ENCODE measurements around the gene PTGFRN.
"Not testable (repeated sequence)": the region's sequence is repeated elsewhere in the genome, so short reads cannot be mapped to it uniquely, and the experiment has no call there.

Gene PTGFRN

DNA sequence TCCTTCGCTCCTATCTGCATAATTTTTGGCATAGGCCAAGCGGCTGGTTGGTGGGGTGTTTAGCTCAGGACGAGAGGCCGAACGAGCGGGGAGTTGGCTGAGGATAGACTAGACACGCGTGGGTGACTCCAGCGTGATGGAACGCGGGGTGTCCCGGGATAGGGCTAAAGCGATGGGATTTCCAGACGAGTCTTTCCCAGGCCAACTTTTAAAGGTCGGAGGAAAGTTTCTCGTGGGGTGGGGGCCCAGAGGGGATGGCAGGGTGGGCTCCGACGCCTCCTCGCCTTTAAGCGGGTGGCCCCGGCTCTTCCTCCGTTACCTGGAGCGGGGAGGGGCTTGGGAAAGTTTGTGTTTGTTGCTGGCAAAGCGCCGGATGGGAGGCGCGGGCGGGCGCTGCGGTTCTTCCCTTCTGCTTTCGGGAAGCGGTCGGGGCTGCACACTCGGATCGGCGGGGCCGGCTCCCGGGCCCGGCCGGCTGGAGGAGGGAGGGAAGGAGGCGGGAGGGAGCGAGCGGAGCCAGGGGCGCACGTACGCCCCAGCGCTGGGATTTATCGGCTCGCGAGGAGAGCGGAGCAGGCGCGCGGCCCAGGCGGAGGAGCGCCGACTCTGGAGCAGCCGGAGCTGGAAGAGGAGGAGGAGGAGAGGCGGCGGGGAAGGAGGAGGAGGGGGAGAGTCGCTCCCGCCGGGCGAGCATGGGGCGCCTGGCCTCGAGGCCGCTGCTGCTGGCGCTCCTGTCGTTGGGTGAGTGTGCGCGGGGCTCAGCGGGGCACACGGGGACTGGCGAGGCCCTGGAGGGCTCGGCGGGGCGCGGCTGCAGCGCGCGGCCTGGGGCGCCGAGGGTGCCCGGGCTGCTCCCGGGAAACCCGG is at the start of gene PTGFRN:
Gene PTGFRN, plus strand, starts transcription at position 405 of the 867 bp plus-strand sequence. Its CDS starts 288 bp downstream, at position 693.
- peaks cover 15% of the 10 kb centered on the region for H3K4me1 ChIP-seq (ENCODE audit: insufficient read depth, insufficient read length)
- peak within 1 kb of the TSS; percentile 79 for H3K4me3 ChIP-seq (ENCODE audit: insufficient read length, low read depth)
- peak; percentile 83 for DNase-seq (ENCODE audit: low read depth, low spot score)
- TF ChIP-seq SUZ12 (IDR thresholded peaks at IDR 0.05; ENCODE audit: extremely low read depth, insufficient read depth, insufficient read length) = no peak
- no peak for TF ChIP-seq YY1 (IDR thresholded peaks at IDR 0.05; ENCODE audit: insufficient read depth, insufficient read length)
- TF ChIP-seq ZNF274 (IDR thresholded peaks at IDR 0.05; ENCODE audit: low read depth, low read length) = no peak
- H3K36me3 ChIP-seq (ENCODE audit: insufficient read depth, insufficient read length, low read length) = peaks cover 13% of the 10 kb centered on the region
- H3K9me3 ChIP-seq (ENCODE audit: insufficient read depth, low read length) = no peaks in the 10 kb centered on the region
- peak within 1 kb of the TSS; percentile 89 for H3K9ac ChIP-seq (ENCODE audit: insufficient read length, low read depth)
- H3K27me3 ChIP-seq (ENCODE audit: insufficient read depth, insufficient read length) = no peaks in the 10 kb centered on the region

DNA sequence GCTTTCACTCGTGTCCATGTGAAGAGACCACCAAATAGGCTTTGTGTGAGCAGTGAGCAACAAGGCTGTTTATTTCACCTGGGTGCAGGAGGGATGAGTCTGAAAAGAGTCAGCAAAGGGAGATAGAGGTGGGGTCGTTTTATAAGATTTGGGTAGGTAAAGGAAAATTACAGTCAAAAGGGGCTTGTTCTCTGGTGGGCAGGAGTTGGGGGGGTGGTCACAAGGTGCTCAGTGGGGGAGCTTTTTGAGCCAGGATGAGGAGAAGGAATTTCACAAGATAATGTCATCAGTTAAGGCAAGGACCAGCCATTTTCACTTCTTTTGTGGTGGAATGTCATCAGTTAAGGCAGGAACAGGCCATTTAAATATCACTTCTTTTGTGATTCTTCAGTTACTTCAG is 49.5 kb upstream of the PTGFRN start:
- Histone ChIP-seq H3K4me1 (ENCODE audit: insufficient read depth, insufficient read length) (peaks cover 13% of the 10 kb centered on the region), H3K9me3 (ENCODE audit: insufficient read depth, low read length) (peaks cover 21% of the 10 kb centered on the region; the same call in 1 of the 2 replicates)
- DNase-seq (ENCODE audit: low read depth, low spot score); H3K4me3 ChIP-seq (ENCODE audit: insufficient read length, low read depth); H3K36me3 ChIP-seq (ENCODE audit: insufficient read depth, insufficient read length, low read length); H3K27me3 ChIP-seq (ENCODE audit: insufficient read depth, insufficient read length); H3K9ac ChIP-seq (ENCODE audit: insufficient read length, low read depth): not testable (repeated sequence)

DNA sequence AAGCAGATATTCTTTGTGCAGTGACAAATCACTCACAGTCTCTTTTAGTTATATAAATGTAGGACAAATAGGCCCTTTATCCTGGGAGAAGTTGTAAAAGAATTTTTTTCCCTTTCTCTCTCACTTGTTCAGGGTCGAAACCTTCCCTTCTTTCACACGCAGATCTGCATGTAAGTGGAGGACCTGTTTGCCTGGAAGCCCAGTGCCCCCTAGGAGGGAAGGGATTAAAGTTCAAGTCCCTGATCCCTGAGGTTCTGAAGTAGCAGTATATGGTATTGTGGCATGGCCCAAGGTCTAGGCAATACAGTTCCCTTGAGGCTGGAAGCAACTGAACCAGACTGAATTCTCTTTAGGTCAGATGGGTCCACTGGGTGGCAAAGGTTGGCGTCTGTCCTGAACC is 48.6 kb upstream of the PTGFRN start:
- no peak for TF ChIP-seq ZNF274 (IDR thresholded peaks at IDR 0.05; ENCODE audit: low read depth, low read length)
- no peak for TF ChIP-seq SUZ12 (IDR thresholded peaks at IDR 0.05; ENCODE audit: extremely low read depth, insufficient read depth, insufficient read length)
- peaks cover 5% of the 10 kb centered on the region for H3K27me3 ChIP-seq (ENCODE audit: insufficient read depth, insufficient read length)
- no peaks in the 10 kb centered on the region for H3K36me3 ChIP-seq (ENCODE audit: insufficient read depth, insufficient read length, low read length)
- DNase-seq (ENCODE audit: low read depth, low spot score) = peak; percentile 68
- no peak overlapping the region for H3K9ac ChIP-seq (ENCODE audit: insufficient read length, low read depth)
- H3K9me3 ChIP-seq (ENCODE audit: insufficient read depth, low read length) = peaks cover 28% of the 10 kb centered on the region; the same call in 1 of the 2 replicates
- no peak overlapping the region for H3K4me3 ChIP-seq (ENCODE audit: insufficient read length, low read depth)
- H3K4me1 ChIP-seq (ENCODE audit: insufficient read depth, insufficient read length) = peaks cover 8% of the 10 kb centered on the region

DNA sequence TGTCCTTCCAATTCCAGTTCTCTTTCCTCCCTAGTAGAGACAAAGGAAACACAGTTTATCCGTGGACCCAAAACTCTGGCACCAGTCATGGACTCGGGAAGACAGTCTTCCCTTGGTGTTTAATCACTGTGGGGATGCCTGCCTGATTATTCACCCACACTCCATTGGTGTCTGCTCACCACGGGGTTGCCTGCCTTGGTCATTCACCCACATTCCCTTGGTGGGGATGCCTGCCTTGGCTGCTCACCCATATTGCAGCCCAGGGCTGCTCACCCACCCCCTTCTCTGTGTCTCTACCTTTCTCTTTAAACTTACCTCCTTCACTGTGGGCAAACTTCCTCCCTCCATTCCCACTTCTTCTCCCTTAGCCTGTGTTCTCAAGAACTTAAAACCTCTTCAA is 46.7 kb upstream of the PTGFRN start:
- not testable (repeated sequence) for DNase-seq (ENCODE audit: low read depth, low spot score); H3K27me3 ChIP-seq (ENCODE audit: insufficient read depth, insufficient read length); H3K4me1 ChIP-seq (ENCODE audit: insufficient read depth, insufficient read length); H3K9ac ChIP-seq (ENCODE audit: insufficient read length, low read depth); H3K36me3 ChIP-seq (ENCODE audit: insufficient read depth, insufficient read length, low read length); H3K4me3 ChIP-seq (ENCODE audit: insufficient read length, low read depth)
- peaks cover 43% of the 10 kb centered on the region; the same call in 1 of the 2 replicates for H3K9me3 ChIP-seq (ENCODE audit: insufficient read depth, low read length)

DNA sequence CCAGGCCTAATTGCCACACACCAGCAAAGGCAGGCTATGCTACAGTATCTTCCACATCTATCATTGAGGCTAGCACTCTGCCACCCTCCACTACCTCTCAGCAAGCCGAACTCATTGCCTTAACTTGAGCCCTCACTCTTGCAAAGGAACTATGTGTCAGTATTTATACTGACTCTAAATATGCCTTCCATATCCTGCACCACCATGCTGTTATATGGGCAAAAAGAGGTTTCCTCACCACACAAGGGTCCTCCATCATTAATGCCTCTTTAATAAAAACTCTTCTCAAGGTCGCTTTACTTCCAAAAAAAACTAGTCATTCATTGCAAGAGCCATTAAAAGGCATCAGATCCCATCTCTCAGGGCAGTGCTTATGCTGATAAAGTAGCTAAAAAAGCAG is 43.2 kb upstream of the PTGFRN start:
- not testable (repeated sequence) for H3K36me3 ChIP-seq (ENCODE audit: insufficient read depth, insufficient read length, low read length); H3K4me1 ChIP-seq (ENCODE audit: insufficient read depth, insufficient read length); H3K27me3 ChIP-seq (ENCODE audit: insufficient read depth, insufficient read length); DNase-seq (ENCODE audit: low read depth, low spot score); H3K4me3 ChIP-seq (ENCODE audit: insufficient read length, low read depth); H3K9ac ChIP-seq (ENCODE audit: insufficient read length, low read depth)
- H3K9me3 ChIP-seq (ENCODE audit: insufficient read depth, low read length) = peaks cover 53% of the 10 kb centered on the region; the same call in 1 of the 2 replicates

DNA sequence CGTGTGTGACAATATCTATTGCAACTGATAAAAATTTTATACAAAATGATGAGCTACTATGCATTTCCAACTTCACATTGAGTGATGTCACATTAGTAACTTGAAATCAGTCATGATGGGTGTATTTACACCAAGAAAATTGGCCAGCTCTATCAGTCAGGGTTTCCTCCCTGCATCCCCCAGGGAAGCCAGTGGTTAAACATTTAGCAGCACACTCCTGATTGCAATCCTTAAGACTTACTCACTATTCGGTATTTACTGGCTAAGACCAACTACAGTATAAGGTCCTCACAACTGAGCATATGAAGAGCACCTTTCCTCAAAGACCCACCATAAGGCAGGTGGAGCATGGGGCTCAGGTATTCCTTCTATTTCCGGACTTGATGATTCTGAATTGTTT is 41.3 kb upstream of the PTGFRN start:
- no peaks in the 10 kb centered on the region for H3K4me1 ChIP-seq (ENCODE audit: insufficient read depth, insufficient read length)
- H3K4me3 ChIP-seq (ENCODE audit: insufficient read length, low read depth) = no peak overlapping the region
- H3K27me3 ChIP-seq (ENCODE audit: insufficient read depth, insufficient read length) = no peaks in the 10 kb centered on the region
- TF ChIP-seq ZNF274 (IDR thresholded peaks at IDR 0.05; ENCODE audit: low read depth, low read length) (no peak), YY1 (IDR thresholded peaks at IDR 0.05; ENCODE audit: insufficient read depth, insufficient read length) (no peak), SUZ12 (IDR thresholded peaks at IDR 0.05; ENCODE audit: extremely low read depth, insufficient read depth, insufficient read length) (no peak)
- no peaks in the 10 kb centered on the region for H3K36me3 ChIP-seq (ENCODE audit: insufficient read depth, insufficient read length, low read length)
- peaks cover 47% of the 10 kb centered on the region; the same call in 1 of the 2 replicates for H3K9me3 ChIP-seq (ENCODE audit: insufficient read depth, low read length)
- no peak overlapping the region for H3K9ac ChIP-seq (ENCODE audit: insufficient read length, low read depth)
- no peak for DNase-seq (ENCODE audit: low read depth, low spot score)

DNA sequence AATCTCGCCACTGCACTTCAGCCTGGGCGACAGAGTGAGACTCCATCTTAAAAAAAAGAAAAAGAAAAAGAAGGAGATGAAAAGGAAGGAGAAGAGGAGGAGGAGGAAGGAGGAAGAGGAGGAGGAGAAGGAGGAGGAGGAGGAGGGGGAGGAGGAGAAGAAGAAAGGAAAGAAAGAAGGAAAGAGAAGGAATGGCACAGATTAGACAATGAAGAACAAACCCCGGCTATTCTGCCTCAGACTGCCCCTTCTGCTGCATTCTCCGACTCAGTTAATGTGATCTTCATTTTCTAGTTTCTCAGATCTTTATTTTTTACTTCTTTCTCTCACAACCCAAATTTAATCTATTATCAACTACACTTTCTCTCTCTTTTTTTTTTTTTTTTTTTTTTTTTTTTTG is 40.1 kb upstream of the PTGFRN start:
- no peak for TF ChIP-seq YY1 (IDR thresholded peaks at IDR 0.05; ENCODE audit: insufficient read depth, insufficient read length)
- no peak for TF ChIP-seq SUZ12 (IDR thresholded peaks at IDR 0.05; ENCODE audit: extremely low read depth, insufficient read depth, insufficient read length)
- TF ChIP-seq ZNF274 (IDR thresholded peaks at IDR 0.05; ENCODE audit: low read depth, low read length) = no peak
- no peaks in the 10 kb centered on the region for H3K4me1 ChIP-seq (ENCODE audit: insufficient read depth, insufficient read length)
- no peak overlapping the region for H3K4me3 ChIP-seq (ENCODE audit: insufficient read length, low read depth)
- H3K9ac ChIP-seq (ENCODE audit: insufficient read length, low read depth) = no peak overlapping the region
- H3K27me3 ChIP-seq (ENCODE audit: insufficient read depth, insufficient read length) = no peaks in the 10 kb centered on the region
- no peaks in the 10 kb centered on the region for H3K36me3 ChIP-seq (ENCODE audit: insufficient read depth, insufficient read length, low read length)
- peaks cover 37% of the 10 kb centered on the region; the same call in 1 of the 2 replicates for H3K9me3 ChIP-seq (ENCODE audit: insufficient read depth, low read length)
- DNase-seq (ENCODE audit: low read depth, low spot score) = no peak

DNA sequence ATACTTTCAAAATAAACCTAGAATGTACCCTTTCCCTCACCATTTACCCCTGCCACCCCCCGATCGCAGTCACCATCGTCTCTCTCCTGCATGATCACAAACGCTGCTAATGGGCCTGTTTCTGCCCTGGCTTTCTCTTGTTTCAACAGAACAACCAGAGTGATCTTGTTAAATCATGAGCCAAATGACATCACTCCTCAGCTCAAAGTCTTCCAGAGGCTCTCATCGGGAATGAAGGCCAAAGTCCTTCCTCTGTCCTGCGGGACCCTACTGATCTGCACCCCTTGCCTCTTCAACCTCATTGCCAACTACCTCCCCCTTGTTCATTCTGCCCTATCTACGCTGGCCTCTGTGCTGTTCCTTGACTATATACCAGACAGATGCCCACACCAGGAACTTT is 39.4 kb upstream of the PTGFRN start:
- H3K27me3 ChIP-seq (ENCODE audit: insufficient read depth, insufficient read length) = no peaks in the 10 kb centered on the region
- H3K9ac ChIP-seq (ENCODE audit: insufficient read length, low read depth) = no peak overlapping the region
- H3K36me3 ChIP-seq (ENCODE audit: insufficient read depth, insufficient read length, low read length) = no peaks in the 10 kb centered on the region
- no peak for DNase-seq (ENCODE audit: low read depth, low spot score)
- H3K4me3 ChIP-seq (ENCODE audit: insufficient read length, low read depth) = no peak overlapping the region
- H3K9me3 ChIP-seq (ENCODE audit: insufficient read depth, low read length) = peaks cover 30% of the 10 kb centered on the region; the same call in 1 of the 2 replicates
- no peaks in the 10 kb centered on the region for H3K4me1 ChIP-seq (ENCODE audit: insufficient read depth, insufficient read length)
- TF ChIP-seq SUZ12 (IDR thresholded peaks at IDR 0.05; ENCODE audit: extremely low read depth, insufficient read depth, insufficient read length) (no peak), YY1 (IDR thresholded peaks at IDR 0.05; ENCODE audit: insufficient read depth, insufficient read length) (no peak), ZNF274 (IDR thresholded peaks at IDR 0.05; ENCODE audit: low read depth, low read length) (no peak)
